Smooth muscle cell of the brain vasculature (primary cell): Measurements from ENCODE around the gene PDGFRB.

Experiments used
- DNase-seq: peaks from one replicate; pipeline ENCODE4 v3.0.0-alpha.2; 2012; ENCODE audit warnings: low read depth, low spot score

PDGFRB gene

DNA sequence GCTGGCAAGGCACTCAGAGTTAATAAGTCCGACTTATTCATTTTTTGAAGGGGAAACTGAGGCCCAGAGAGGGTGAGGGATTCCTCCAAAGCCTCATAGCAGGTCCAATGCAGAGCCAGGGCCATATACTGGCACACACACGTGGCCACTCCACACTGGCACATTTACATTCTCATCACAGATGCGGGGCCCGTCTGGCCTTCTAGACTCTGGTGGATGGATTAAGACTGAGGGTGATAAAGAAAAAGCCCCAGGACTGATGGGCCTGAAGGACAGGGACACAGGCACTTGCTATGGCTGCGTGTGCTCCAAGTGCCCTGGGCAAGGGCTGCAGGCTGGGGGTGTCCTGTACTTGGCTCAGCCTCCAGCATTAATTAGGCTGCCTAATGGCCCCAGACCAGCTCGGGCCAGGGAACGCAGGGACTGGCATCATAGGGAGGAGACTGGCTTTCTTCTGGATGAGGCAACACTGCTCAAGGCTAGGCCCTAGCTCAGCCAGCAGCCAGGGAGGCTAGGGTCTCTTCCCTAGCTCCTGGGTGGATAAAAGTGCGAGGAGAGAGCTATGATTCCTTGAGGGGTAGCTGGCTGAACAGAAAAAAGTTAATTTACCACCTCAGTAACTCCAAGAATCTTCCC lies 40.8 kb downstream of the PDGFRB start:
- no peak for DNase-seq

GRCh38 chr5:150114102-150114641 lies 41.5 kb downstream of the PDGFRB start:
- DNase-seq = no peak

DNA sequence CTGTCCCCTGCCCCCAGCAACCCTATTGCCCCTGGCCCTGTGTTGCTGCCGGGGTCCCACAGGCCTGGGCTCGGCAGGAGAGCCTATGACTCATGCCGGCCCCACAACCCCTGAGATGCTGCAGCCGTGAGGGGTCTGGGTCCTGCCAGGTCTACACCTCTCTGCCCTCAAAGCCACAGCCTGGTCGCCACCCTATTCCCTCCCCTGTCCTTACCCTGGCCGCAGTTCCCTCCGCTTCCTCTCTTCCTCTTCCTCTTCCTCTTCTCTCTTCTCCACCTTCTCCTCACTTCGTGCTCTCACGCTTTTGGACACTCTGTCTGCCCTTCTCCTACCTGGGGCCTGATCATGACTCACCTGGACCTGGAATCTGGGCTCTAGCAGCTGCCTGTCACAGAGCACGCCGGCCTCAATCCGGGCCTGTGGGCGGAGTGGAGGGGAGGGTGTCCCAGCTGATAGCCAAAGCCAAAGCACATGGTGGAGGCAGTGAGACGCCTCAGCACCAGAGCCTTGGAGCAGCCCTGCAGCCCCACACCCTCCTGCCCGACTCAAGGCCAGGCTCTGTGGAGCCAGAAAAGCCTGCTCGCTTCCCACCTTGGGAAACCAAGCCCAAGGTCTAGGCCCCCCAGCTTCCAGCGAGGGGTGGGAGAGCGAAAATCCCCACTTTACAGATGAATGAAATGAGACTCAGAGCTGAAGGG lies 42.4 kb downstream of the PDGFRB start:
- DNase-seq = no peak

GRCh38 chr5:150112201-150113046 lies 43.2 kb downstream of the PDGFRB start:
- peak; percentile 64 for DNase-seq

DNA sequence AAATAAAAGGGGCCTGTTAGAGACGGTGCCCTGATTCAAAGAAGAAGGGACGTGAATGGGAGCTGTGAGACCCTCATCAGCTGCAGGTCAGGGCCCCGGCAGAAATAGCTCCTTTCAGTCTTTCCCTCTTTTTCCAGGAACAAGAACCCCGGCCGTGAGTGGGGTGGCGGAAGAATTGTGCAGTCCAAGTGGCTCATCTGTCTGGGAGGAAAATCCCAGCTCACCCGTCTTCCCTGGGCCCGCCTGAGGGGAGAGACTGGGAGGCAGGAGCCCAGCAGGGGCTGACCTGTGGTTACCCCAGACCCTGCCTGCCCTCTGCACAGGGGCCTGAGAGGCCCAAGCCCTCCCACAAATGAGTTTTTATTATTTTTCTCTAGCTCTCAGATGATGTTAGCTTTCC lies 44.5 kb downstream of the PDGFRB start:
- DNase-seq = no peak

GRCh38 chr5:150109921-150110320 lies 45.7 kb downstream of the PDGFRB start:
- no peak for DNase-seq

- DNase-seq = no peak
Measured at GRCh38 chr5:150108711-150109514, 46.7 kb downstream of the PDGFRB start.

- DNase-seq = no peak
Measured at GRCh38 chr5:150107909-150108447, 47.7 kb downstream of the PDGFRB start.

DNA sequence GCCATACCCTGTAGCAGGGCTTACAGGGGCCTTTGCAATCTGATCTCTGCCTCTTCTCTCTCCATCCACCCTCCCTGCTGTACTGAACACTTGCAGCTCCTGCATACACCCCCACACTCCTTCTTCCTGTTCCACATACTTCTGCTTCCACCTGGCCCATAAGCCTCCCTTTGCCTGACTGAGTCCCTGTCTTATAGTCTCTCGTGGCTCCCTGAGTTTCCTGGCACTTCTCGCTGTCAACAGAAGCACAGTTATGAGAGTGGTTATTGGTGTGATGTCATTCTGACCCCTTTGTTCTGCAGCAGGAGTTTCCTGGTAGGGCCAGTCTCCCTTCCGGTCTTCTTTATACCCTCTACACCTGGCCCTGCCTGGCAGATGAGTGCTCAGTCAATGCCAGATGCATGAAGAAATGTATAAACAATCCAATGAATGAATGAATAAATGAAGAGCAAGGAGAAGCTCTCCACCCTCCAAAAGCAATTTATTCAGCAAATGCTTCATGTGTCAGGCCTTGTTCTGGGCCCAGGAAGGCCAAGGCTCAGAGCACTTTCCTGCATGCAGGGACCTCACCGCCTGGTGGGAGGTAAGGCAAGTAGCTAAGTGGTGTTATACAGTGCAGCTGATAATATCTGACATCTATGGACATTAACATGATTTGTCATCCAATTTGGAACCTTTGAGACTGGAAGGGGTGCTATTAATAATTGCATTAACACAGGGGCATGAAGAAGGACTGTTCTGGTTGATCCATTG lies 48.8 kb downstream of the PDGFRB start:
- DNase-seq = no peak

- no peak for DNase-seq
Measured at GRCh38 chr5:150105928-150106615, 49.6 kb downstream of the PDGFRB start.

DNA sequence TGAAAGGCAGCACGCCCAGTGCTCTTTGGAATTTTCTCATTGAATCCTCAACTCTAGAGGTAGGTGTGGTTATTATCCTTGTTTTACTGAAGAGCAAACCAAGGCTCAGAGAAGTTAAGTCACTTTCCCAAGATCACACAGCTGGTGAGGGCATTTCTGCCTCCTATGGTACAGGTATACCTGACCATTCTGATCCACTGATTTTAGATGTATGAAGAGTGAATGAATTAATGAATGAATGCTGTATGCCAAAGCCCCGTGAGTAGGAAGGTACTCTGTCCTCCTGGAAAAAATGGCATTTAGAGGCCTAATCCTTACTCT lies 51.1 kb downstream of the PDGFRB start:
- no peak for DNase-seq

- DNase-seq = no peak
Measured at GRCh38 chr5:150103678-150104549, 51.7 kb downstream of the PDGFRB start.

DNA sequence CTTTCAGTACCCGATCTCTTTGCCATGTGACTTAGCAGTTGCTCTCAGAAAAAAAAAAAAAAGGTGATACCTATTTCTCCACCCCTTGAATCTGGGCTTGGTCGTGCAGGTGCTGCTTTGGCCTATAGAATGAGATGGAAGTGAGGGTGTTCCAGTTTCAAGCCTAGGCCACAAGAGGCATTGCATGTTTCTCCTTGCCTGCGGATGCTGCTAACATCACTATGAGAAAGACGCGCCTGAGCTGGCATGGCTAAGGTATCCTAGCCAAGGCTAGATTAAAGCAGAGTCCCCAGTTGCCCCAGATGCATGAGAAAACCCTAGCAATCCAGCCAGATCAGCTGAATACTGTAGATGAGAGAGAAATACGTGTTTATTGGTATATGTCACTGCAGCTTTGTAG lies 54.6 kb downstream of the PDGFRB start:
- no peak for DNase-seq

DNA sequence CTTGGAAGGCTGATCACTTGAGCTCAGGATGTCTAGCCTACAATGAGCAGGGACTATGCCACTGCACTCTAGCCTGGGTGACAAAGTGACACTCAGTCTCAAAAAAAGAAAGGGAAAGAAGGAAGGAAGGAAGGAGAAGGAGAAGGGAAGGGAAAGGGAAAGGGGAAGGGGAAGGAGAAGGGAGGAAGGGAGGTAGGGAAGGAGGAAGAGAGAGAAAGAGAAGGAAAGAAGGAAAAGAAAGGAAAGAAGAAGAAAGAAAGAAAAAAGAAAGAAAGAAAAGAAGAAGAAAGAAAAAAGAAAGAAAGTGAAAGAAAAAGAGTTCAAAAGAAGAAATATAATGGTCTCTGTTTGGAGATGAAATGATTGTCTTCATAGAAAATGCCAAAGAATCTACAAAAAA lies 58.5 kb downstream of the PDGFRB start:
- no peak for DNase-seq

DNA sequence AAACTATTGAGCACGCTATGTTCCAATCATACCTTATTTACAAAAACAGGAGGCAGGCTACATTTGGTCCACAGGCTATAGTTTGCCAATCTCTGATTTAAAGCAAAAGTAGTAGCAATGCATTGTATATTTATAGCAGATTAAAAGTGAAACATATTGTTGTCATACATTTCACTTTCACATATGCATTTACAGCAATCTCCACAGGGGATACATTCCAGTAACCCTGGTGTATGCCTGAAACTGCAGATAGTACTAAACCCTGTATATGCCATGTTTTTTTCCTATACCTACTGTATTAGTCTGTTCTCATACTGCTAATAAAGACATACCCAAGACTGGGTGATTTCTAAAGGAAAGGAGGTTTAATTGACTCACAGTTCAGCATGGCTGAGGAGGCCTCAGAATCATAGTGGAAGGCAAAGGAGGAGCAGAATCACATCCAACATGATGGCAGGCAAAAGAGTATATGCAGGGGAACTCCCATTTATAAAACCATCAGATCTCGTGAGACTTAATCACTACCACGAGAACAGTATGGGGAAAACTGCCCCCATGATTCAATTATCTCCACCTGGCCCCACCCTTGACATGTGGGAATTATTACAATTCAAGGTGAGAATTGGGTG lies 63.4 kb downstream of the PDGFRB start:
- no peak for DNase-seq

- no peak for DNase-seq
Measured at GRCh38 chr5:150085950-150086715, 69.5 kb downstream of the PDGFRB start, which contains the start of gene CSF1R. TSS of gene CSF1R (minus strand) at chr5:150086554. CDS start at chr5:150086427, 127 bp downstream.

GRCh38 chr5:150085191-150085912 lies 70.3 kb downstream of the PDGFRB start:
- DNase-seq = no peak
